ENCODE measurements around the gene TMPRSS13.
"Not testable (repeated sequence)": the region's sequence is repeated elsewhere in the genome, so short reads cannot be mapped to it uniquely, and the experiment has no call there.

The TMPRSS13 gene

DNA sequence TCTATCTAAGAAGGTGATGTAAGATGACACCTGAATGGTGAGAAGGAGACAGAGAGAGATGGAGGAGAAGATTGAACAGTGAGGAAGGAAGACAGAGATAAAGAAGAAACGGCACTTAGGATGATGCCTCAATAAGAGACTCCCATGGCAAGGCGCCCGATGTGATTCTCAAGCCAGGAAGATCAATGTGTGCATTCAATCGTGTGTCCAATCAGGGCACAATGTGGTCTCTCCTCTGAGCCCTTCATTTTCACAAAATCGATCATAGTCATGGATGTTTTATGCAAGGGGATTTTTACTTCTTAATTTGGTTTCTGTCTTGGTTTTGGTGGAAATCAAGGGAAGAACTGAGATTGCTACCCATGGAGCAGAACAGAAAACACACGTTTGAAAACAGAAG lies 19.9 kb upstream of the TMPRSS13 start:
- H3K36me3 ChIP-seq (ENCODE audit: control insufficient read depth, insufficient read depth, low read length): no peaks in the 10 kb centered on the region

DNA sequence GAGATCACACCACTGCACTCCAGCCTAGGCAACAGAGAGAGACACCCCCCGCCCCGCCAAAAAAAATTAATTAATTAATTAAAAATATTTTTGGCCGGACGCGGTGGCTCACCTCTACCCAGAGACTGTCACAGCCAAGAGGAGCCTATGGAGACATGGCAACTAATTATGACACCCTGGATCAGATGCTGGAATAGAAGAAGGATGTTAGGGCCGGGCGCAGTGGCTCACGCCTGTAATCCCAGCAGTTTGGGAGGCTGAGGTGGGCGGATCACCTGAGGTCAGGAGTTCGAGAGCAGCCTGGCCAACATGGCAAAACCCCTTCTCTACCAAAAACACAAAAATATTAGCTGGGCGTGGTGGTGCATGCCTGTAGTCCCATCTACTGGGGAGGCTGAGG lies 19.3 kb upstream of the TMPRSS13 start:
- no CpG with 5 or more reads among the region's 11 CpGs for WGBS (ENCODE audit: insufficient coverage, insufficient read length)
- not testable (repeated sequence) for H3K27me3 ChIP-seq (ENCODE audit: control insufficient read depth, insufficient read depth, low read length); H3K9me3 ChIP-seq (ENCODE audit: control insufficient read depth, insufficient read depth, low read length); DNase-seq (ENCODE audit: low read depth, low spot score); H3K4me3 ChIP-seq (ENCODE audit: low read length); H3K27ac ChIP-seq (ENCODE audit: low read length); H3K36me3 ChIP-seq (ENCODE audit: control insufficient read depth, insufficient read depth, low read length); H3K4me1 ChIP-seq (ENCODE audit: control insufficient read depth, insufficient read depth, low read length)

More for the DNA sequence above, 19.9 kb upstream of the TMPRSS13 start:
- DNase-seq (ENCODE audit: low read depth, low spot score): no peak
- Histone ChIP-seq H3K4me3 (ENCODE audit: low read length) (no peak overlapping the region), H3K27me3 (ENCODE audit: control insufficient read depth, insufficient read depth, low read length) (no peaks in the 10 kb centered on the region), H3K9me3 (ENCODE audit: control insufficient read depth, insufficient read depth, low read length) (no peaks in the 10 kb centered on the region), H3K4me1 (ENCODE audit: control insufficient read depth, insufficient read depth, low read length) (no peaks in the 10 kb centered on the region), H3K27ac (ENCODE audit: low read length) (no peak overlapping the region)
- WGBS (ENCODE audit: insufficient coverage, insufficient read length): no CpG with 5 or more reads among the region's 6 CpGs

DNA sequence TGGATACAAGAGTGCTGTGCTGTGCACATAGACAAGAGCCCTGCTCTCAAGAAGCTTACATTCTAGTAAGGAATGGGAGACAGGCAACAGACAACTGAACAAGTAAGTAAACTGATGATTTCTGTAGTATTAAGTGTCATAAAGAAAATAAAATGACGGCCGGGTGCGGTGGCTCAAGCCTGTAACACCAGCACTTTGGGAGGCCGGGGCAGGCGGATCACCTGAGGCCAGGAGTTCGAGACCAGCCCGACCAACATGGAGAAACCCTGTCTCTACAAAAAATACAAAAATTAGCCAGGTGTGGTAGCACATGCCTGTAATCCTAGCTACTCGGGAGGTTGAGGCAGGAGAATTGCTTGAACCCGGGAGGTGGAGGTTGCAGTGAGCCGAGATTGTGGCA lies 18.5 kb upstream of the TMPRSS13 start:
- not testable (repeated sequence) for H3K9me3 ChIP-seq (ENCODE audit: control insufficient read depth, insufficient read depth, low read length); H3K36me3 ChIP-seq (ENCODE audit: control insufficient read depth, insufficient read depth, low read length); H3K4me3 ChIP-seq (ENCODE audit: low read length); H3K4me1 ChIP-seq (ENCODE audit: control insufficient read depth, insufficient read depth, low read length); DNase-seq (ENCODE audit: low read depth, low spot score); H3K27me3 ChIP-seq (ENCODE audit: control insufficient read depth, insufficient read depth, low read length); H3K27ac ChIP-seq (ENCODE audit: low read length)
- no CpG with 5 or more reads among the region's 10 CpGs for WGBS (ENCODE audit: insufficient coverage, insufficient read length)

DNA sequence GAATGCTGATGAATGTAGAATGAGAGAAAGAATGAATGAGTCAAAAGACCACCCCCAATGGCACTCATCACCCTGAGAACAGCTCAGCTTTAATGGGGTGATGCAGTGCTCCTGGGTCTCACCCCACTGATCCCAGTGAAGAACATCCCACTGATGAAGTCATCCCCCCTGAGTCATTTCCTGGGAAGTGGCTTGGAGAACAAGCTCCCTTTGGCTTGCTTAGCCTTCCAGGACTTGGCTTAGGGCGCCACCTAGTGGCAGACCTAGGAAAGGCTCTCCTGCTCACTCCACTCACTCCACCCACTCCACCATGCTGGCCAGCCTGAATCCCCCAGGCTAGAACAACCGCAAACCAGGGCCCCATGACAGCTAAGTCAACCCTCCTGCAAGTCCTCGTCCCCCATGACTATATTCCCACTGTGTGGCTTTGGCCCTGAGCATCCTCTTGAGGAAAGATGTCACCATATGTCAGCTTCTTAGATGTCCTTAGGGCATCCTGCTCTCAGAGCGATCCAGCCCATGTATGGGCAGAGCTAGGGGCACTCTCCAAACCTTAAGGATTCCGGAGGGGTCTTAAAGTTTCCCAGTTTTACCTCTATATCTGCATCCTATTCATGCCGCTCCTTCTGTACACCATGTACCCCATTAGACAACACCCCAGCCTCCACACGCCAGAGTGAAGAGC lies 17.8 kb upstream of the TMPRSS13 start:
- no CpG with 5 or more reads among the region's 7 CpGs for WGBS (ENCODE audit: insufficient coverage, insufficient read length)
- Histone ChIP-seq H3K27me3 (ENCODE audit: control insufficient read depth, insufficient read depth, low read length) (no peaks in the 10 kb centered on the region), H3K4me1 (ENCODE audit: control insufficient read depth, insufficient read depth, low read length) (no peaks in the 10 kb centered on the region), H3K36me3 (ENCODE audit: control insufficient read depth, insufficient read depth, low read length) (no peaks in the 10 kb centered on the region), H3K27ac (ENCODE audit: low read length) (no peak overlapping the region), H3K4me3 (ENCODE audit: low read length) (no peak overlapping the region), H3K9me3 (ENCODE audit: control insufficient read depth, insufficient read depth, low read length) (no peaks in the 10 kb centered on the region)
- peak; percentile 82 for DNase-seq (ENCODE audit: low read depth, low spot score)

- Histone ChIP-seq H3K9me3 (ENCODE audit: control insufficient read depth, insufficient read depth, low read length) (no peaks in the 10 kb centered on the region), H3K4me1 (ENCODE audit: control insufficient read depth, insufficient read depth, low read length) (no peaks in the 10 kb centered on the region)
- WGBS (ENCODE audit: insufficient coverage, insufficient read length): no CpG with 5 or more reads among the region's 5 CpGs
Measured at GRCh38 chr11:117946156-117946841, 17.1 kb upstream of the TMPRSS13 start.

DNA sequence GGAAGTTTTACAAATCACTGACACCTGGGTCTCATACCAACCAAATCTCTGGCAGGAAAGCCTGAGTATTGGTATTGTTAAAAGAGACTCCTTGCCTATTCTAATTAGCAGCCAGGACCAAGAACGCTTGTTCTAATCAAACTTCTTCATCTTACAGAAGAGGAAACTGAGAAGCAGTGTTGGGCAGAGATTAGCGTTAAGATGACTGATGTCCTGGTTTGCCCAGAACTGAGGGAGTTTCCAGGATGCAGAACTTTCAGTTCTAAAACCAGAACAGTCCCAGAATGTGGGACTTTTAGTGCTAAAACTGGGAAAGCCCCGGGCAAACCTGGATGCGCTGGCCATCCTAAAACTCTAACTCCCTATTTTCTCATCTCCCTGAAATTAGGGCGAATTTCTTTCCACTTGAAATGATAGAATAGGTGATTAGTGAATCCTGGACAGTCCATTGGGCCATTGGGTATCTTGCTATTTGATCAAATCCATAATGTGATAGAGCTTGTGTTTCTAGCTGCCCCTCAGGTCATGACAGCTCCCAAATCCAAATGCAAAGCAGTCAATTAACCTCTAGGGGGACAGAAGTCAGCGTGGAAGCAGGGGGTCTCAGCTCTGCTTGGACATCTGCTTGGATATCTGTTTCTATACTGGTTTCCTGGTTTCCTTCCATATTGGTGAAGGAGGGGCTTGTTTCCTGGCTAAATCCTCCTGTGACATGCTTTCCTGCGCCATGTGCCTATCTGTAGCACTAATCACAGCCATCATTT lies 16.0 kb upstream of the TMPRSS13 start:
- H3K27ac ChIP-seq (ENCODE audit: low read length): no peak overlapping the region
- H3K4me1 ChIP-seq (ENCODE audit: control insufficient read depth, insufficient read depth, low read length): no peaks in the 10 kb centered on the region
- no peaks in the 10 kb centered on the region for H3K9me3 ChIP-seq (ENCODE audit: control insufficient read depth, insufficient read depth, low read length)
- H3K36me3 ChIP-seq (ENCODE audit: control insufficient read depth, insufficient read depth, low read length): no peaks in the 10 kb centered on the region
- no peaks in the 10 kb centered on the region for H3K27me3 ChIP-seq (ENCODE audit: control insufficient read depth, insufficient read depth, low read length)
- DNase-seq (ENCODE audit: low read depth, low spot score): no peak
- WGBS (ENCODE audit: insufficient coverage, insufficient read length): no CpG with 5 or more reads among the region's 7 CpGs
- no peak overlapping the region for H3K4me3 ChIP-seq (ENCODE audit: low read length)

More at GRCh38 chr11:117946156-117946841, 17.1 kb upstream of the TMPRSS13 start:
- H3K4me3 ChIP-seq (ENCODE audit: low read length): no peak overlapping the region
- DNase-seq (ENCODE audit: low read depth, low spot score): no peak
- H3K27ac ChIP-seq (ENCODE audit: low read length): no peak overlapping the region
- no peaks in the 10 kb centered on the region for H3K27me3 ChIP-seq (ENCODE audit: control insufficient read depth, insufficient read depth, low read length)
- no peaks in the 10 kb centered on the region for H3K36me3 ChIP-seq (ENCODE audit: control insufficient read depth, insufficient read depth, low read length)

DNA sequence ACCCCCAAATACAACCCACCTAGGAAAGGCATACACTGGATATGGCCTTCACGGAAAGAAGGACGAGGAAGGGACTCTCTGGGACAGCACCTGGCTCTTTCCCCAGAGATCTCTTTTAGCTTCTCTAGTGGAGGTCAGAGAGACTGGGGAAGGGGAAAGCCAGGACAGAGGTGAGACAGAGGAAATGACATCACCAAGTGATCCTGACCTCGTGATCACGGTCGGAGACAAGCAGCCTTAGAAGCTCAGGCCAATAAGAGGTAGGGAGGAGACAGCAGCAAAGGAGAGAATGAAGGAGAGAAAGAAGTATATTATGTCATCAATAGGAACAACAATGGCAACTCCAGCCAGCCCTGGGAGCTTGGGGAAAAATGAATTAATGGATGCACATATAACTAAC lies 15.4 kb upstream of the TMPRSS13 start:
- no peaks in the 10 kb centered on the region for H3K27me3 ChIP-seq (ENCODE audit: control insufficient read depth, insufficient read depth, low read length)
- no peaks in the 10 kb centered on the region for H3K9me3 ChIP-seq (ENCODE audit: control insufficient read depth, insufficient read depth, low read length)
- no peak for DNase-seq (ENCODE audit: low read depth, low spot score)
- H3K27ac ChIP-seq (ENCODE audit: low read length): no peak overlapping the region
- H3K4me1 ChIP-seq (ENCODE audit: control insufficient read depth, insufficient read depth, low read length): no peaks in the 10 kb centered on the region
- no peak overlapping the region for H3K4me3 ChIP-seq (ENCODE audit: low read length)
- H3K36me3 ChIP-seq (ENCODE audit: control insufficient read depth, insufficient read depth, low read length): no peaks in the 10 kb centered on the region
- WGBS (ENCODE audit: insufficient coverage, insufficient read length): no CpG with 5 or more reads among the region's 5 CpGs

DNA sequence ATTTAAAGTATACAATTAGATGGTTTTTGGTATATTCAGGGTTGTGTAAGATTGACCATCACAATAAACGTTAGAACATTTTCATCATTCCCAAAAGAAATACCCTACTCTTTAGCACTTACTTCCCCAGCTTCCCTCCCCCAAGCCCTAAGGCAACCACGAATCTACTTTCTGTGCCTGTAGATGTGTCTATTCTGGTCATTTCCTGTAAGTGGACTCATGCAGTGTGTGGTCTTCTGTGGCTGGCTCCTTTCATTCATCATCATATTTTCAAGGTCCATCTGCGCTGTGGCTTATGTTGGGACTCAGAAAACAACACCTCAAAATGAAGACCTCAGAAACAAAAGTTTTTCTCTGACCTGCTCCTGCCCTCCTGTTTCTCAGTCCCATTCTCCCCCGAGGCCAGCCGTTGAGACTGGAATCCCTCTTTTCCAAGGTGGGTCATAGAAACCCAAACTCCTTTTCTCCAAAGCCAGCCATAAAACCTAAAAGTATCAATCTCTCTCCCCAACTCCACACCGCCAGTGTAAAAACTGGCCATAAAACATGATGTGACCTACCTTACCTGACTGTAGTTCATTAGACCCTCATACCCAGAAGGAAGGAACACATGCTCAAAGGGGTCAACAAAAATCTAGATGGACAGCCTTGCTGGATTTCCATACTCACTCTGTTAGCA lies 12.9 kb upstream of the TMPRSS13 start:
- Histone ChIP-seq H3K27ac (ENCODE audit: low read length) (no peak overlapping the region), H3K36me3 (ENCODE audit: control insufficient read depth, insufficient read depth, low read length) (no peaks in the 10 kb centered on the region), H3K27me3 (ENCODE audit: control insufficient read depth, insufficient read depth, low read length) (no peaks in the 10 kb centered on the region), H3K9me3 (ENCODE audit: control insufficient read depth, insufficient read depth, low read length) (no peaks in the 10 kb centered on the region), H3K4me1 (ENCODE audit: control insufficient read depth, insufficient read depth, low read length) (no peaks in the 10 kb centered on the region), H3K4me3 (ENCODE audit: low read length) (no peak overlapping the region)
- DNase-seq (ENCODE audit: low read depth, low spot score): no peak
- no CpG with 5 or more reads among the region's 6 CpGs for WGBS (ENCODE audit: insufficient coverage, insufficient read length)

DNA sequence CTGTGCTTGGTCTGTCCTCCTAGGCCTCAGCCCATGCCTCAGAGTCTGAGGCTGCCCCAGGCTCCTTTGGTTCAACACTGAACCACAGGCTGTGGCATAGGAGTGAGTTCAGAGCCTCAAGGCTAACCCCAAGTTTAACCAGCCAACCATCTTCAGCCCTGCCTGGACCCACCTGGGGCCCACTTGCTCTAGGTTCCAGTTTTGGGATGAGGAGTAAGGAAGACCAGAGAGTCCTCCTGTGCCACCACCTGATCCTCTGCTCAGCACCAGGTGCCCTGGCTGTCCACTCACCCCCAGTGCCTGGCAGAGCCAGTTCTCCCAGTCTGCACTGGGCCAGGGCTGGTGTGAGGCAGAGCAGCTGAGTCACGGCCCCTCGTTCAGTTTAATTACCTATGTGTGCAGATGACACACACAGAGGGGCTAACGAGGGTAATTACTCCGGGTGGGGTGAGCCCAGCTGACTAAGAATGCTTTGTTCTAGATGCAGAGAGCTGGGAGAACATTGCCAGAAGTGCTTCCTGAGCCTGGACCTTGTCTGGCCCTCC lies 12.0 kb upstream of the TMPRSS13 start:
- Histone ChIP-seq H3K4me3 (ENCODE audit: low read length) (no peak overlapping the region), H3K27me3 (ENCODE audit: control insufficient read depth, insufficient read depth, low read length) (no peaks in the 10 kb centered on the region), H3K36me3 (ENCODE audit: control insufficient read depth, insufficient read depth, low read length) (no peaks in the 10 kb centered on the region), H3K9me3 (ENCODE audit: control insufficient read depth, insufficient read depth, low read length) (no peaks in the 10 kb centered on the region), H3K4me1 (ENCODE audit: control insufficient read depth, insufficient read depth, low read length) (no peaks in the 10 kb centered on the region), H3K27ac (ENCODE audit: low read length) (no peak overlapping the region)
- no CpG with 5 or more reads among the region's 4 CpGs for WGBS (ENCODE audit: insufficient coverage, insufficient read length)
- DNase-seq (ENCODE audit: low read depth, low spot score): no peak

GRCh38 chr11:117940736-117941135 lies 11.5 kb upstream of the TMPRSS13 start:
- Histone ChIP-seq H3K36me3 (ENCODE audit: control insufficient read depth, insufficient read depth, low read length) (no peaks in the 10 kb centered on the region), H3K4me1 (ENCODE audit: control insufficient read depth, insufficient read depth, low read length) (no peaks in the 10 kb centered on the region), H3K27me3 (ENCODE audit: control insufficient read depth, insufficient read depth, low read length) (no peaks in the 10 kb centered on the region), H3K27ac (ENCODE audit: low read length) (no peak overlapping the region), H3K9me3 (ENCODE audit: control insufficient read depth, insufficient read depth, low read length) (no peaks in the 10 kb centered on the region), H3K4me3 (ENCODE audit: low read length) (no peak overlapping the region)
- WGBS (ENCODE audit: insufficient coverage, insufficient read length): no CpG with 5 or more reads among the region's 8 CpGs
- no peak for DNase-seq (ENCODE audit: low read depth, low spot score)
